GM23338 (cell line): Measurements from ENCODE around the gene GPATCH1. TPM values are rescaled to one million over a fixed set of nuclear protein-coding genes. Genes with fewer than 3 reads are reported as not detected.

Source experiments
- ATAC-seq: fragments of 200-7000 bp; cut with Tn5 transposase; 3 replicates; pipeline ENCODE4 v1.9.1; 2020
- DNase-seq: peaks from one replicate; pipeline ENCODE4 v3.0.0-alpha.2; 2015; ENCODE audit warnings: low spot score
- H2AFZ ChIP-seq: fragments of 200-600 bp; sonication (generic); 2 replicates; pipeline ENCODE4 v1.8.0; 2016; ENCODE audit warnings: antibody characterized with exemption, mild to moderate bottlenecking, moderate library complexity
- H3F3A ChIP-seq: fragments of 200-600 bp; sonication (generic); replicated peaks from 2 replicates; pipeline ENCODE4 v1.8.0; 2017; ENCODE audit warnings: antibody characterized with exemption, mixed run types, low read depth
- H3K27ac ChIP-seq: fragments of 200-600 bp; sonication (generic); 2 replicates; pipeline ENCODE4 v1.6.1; 2016; ENCODE audit warnings: low read depth
- H3K27me3 ChIP-seq: fragments of 200-600 bp; sonication (generic); 2 replicates; pipeline ENCODE4 v1.8.0; 2016; ENCODE audit warnings: mild to moderate bottlenecking, mixed run types, moderate library complexity; ENCODE audit not compliant: insufficient read depth
- H3K36me3 ChIP-seq: fragments of 200-600 bp; sonication (generic); 2 replicates; pipeline ENCODE4 v1.8.0; 2016; ENCODE audit warnings: mild to moderate bottlenecking; ENCODE audit not compliant: insufficient read depth
- H3K4me1 ChIP-seq: fragments of 200-600 bp; sonication (generic); 2 replicates; pipeline ENCODE4 v1.8.0; 2016; ENCODE audit warnings: mild to moderate bottlenecking, moderate library complexity; ENCODE audit not compliant: insufficient read depth
- H3K4me2 ChIP-seq: fragments of 200-600 bp; sonication (generic); 2 replicates; pipeline ENCODE4 v1.7.1; 2017; ENCODE audit warnings: mixed run types
- H3K4me3 ChIP-seq: fragments of 200-600 bp; sonication (generic); 2 replicates; pipeline ENCODE4 v1.6.1; 2016; ENCODE audit warnings: mixed run types
- H3K79me2 ChIP-seq: fragments of 200-600 bp; sonication (generic); replicated peaks from 2 replicates; pipeline ENCODE4 v1.8.0; 2017; ENCODE audit warnings: mild to moderate bottlenecking; ENCODE audit not compliant: insufficient read depth
- H3K9me2 ChIP-seq: fragments of 200-600 bp; sonication (generic); 2 replicates; pipeline ENCODE4 v1.8.0; 2017; ENCODE audit not compliant: insufficient read depth
- H4K20me1 ChIP-seq: fragments of 200-600 bp; sonication (generic); replicated peaks from 2 replicates; pipeline ENCODE4 v1.8.0; 2017; ENCODE audit warnings: mild to moderate bottlenecking; ENCODE audit not compliant: insufficient read depth
- H3K27ac Mint-ChIP-seq: 2 replicates; pipeline ENCODE4 v1.8.0; 2020; ENCODE audit warnings: inconsistent platforms, mild to moderate bottlenecking, moderate library complexity, mixed read lengths
- H3K27me3 Mint-ChIP-seq: 3 replicates; pipeline ENCODE4 v1.8.0; 2022; ENCODE audit warnings: low read depth, mild to moderate bottlenecking, moderate library complexity, mixed read lengths, inconsistent platforms; ENCODE audit not compliant: insufficient read depth, poor library complexity
- H3K36me3 Mint-ChIP-seq: 3 replicates; pipeline ENCODE4 v1.8.0; 2021; ENCODE audit warnings: low read depth, mild to moderate bottlenecking, inconsistent platforms, moderate library complexity, mixed read lengths
- H3K4me1 Mint-ChIP-seq: 3 replicates; pipeline ENCODE4 v1.8.0; 2020; ENCODE audit warnings: mild to moderate bottlenecking, inconsistent platforms, mixed read lengths
- H3K4me3 Mint-ChIP-seq: 3 replicates; pipeline ENCODE4 v1.8.0; 2021; ENCODE audit warnings: moderate library complexity, mild to moderate bottlenecking, inconsistent platforms, mixed read lengths
- H3K9me3 Mint-ChIP-seq: 3 replicates; pipeline ENCODE4 v1.8.0; 2020; ENCODE audit warnings: moderate library complexity, mild to moderate bottlenecking, inconsistent platforms, mixed read lengths
- CREB1 ChIP-seq: fragments of 250-450 bp; sonication (Bioruptor Pico); IDR thresholded peaks from 2 replicates; pipeline ENCODE4 v1.5.0; 2020; ENCODE audit warnings: low read depth, mild to moderate bottlenecking, moderate library complexity
- CTCF ChIP-seq, 2 experiments: fragments of 200-600 bp in 1 of 2; sonication (generic) in 1 of 2; conservative IDR thresholded peaks; 2 replicates each; pipeline versions ENCODE4 v1.5.1 to v1.6.1; 2016 to 2017; ENCODE audit warnings: antibody characterized with exemption in 2 of 2, low read depth in 2 of 2, mild to moderate bottlenecking in 2 of 2, moderate library complexity in 1 of 2
- EZH2 ChIP-seq: fragments of 200-600 bp; sonication (generic); IDR thresholded peaks from one replicate; pipeline ENCODE4 v1.8.0; 2017; ENCODE audit warnings: antibody characterized with exemption, mild to moderate bottlenecking, low read depth; ENCODE audit not compliant: unreplicated experiment
- EZH2phosphoT487 ChIP-seq: fragments of 200-600 bp; sonication (generic); IDR thresholded peaks from one replicate; pipeline ENCODE4 v1.8.1; 2018; ENCODE audit warnings: antibody characterized with exemption; ENCODE audit not compliant: unreplicated experiment
- JUNB ChIP-seq: IDR thresholded peaks from one replicate; pipeline ENCODE4 v1.6.1; 2016; ENCODE audit warnings: antibody characterized with exemption; ENCODE audit not compliant: unreplicated experiment
- NANOG ChIP-seq: IDR thresholded peaks from 2 replicates; pipeline ENCODE4 v1.6.1; 2016; ENCODE audit warnings: antibody characterized with exemption, borderline replicate concordance
- STAT1 ChIP-seq: IDR thresholded peaks from one replicate; pipeline ENCODE4 v1.6.1; 2016; ENCODE audit warnings: antibody characterized with exemption; ENCODE audit not compliant: unreplicated experiment
- ZNF114 ChIP-seq: fragments of 250-450 bp; sonication (Bioruptor Pico); IDR thresholded peaks from 2 replicates; pipeline ENCODE4 v1.5.0; 2020; ENCODE audit warnings: mild to moderate bottlenecking, moderate library complexity
- ZNF331 ChIP-seq: fragments of 250-450 bp; sonication (Bioruptor Pico); IDR thresholded peaks from 2 replicates; pipeline ENCODE4 v1.5.0; 2020; ENCODE audit warnings: low read depth, mild to moderate bottlenecking, moderate library complexity
- polyA plus RNA-seq: library from polyadenylated mRNA; unstranded; fragments of >200 nt; fragmentation: Nextera tagmentation; extraction: Ambion mirVana; gene quantifications from 2 replicates; pipeline ENCODE4 v1.2.1, GENCODE V29; 2016
- total RNA-seq: library from RNA; depleted of rRNA; stranded (reverse); fragments of >200 nt; shearing (Covaris generic); gene quantifications from 2 replicates; pipeline ENCODE4 v1.2.3, GENCODE V29; 2014
- TF ChIP-seq, protein P1 (sequence below): IDR thresholded peaks from 2 replicates; pipeline ENCODE4 v1.6.1; 2016; ENCODE audit warnings: antibody characterized with exemption
- TF ChIP-seq, protein P2 (sequence below): IDR thresholded peaks from one replicate; pipeline ENCODE4 v1.6.1; 2018; ENCODE audit warnings: antibody characterized with exemption; ENCODE audit not compliant: unreplicated experiment
- TF ChIP-seq, protein P3 (sequence below): fragments of 250-450 bp; sonication (Bioruptor Pico); IDR thresholded peaks from 2 replicates; pipeline ENCODE4 v1.5.0; 2020; ENCODE audit warnings: mild to moderate bottlenecking, moderate library complexity

Gene GPATCH1
- total and polyA plus RNA-seq, 2 experiments from 2014 or later, result 12.0 to 13.6 TPM

DNA sequence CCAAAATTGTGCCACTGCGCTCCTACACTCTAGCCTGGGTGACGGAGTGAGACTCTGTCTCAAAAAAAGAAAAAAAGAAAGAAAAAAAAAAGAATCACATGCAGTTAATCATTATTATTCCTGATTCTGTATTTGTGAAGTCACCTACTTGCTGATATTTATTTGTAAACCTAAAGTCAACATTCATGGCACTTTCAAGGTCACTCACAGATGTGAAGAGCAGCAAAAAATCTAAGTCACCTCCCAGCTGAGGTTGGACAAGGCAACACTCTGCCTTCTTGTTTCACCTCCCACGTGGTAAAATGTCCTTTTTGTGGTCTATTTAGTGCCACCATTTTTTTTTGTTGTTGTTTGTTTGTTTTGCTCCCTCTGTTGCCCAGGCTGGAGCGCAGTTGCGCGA, 77.4 kb downstream of the GPATCH1 start (continued):
- TF ChIP-seq NANOG, result no peak
- TF ChIP-seq, protein P1, sequence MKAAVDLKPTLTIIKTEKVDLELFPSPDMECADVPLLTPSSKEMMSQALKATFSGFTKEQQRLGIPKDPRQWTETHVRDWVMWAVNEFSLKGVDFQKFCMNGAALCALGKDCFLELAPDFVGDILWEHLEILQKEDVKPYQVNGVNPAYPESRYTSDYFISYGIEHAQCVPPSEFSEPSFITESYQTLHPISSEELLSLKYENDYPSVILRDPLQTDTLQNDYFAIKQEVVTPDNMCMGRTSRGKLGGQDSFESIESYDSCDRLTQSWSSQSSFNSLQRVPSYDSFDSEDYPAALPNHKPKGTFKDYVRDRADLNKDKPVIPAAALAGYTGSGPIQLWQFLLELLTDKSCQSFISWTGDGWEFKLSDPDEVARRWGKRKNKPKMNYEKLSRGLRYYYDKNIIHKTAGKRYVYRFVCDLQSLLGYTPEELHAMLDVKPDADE, result no peak

- no peaks in the 10 kb centered on the region for H3K36me3 ChIP-seq
- H3K27me3 ChIP-seq, result no peaks in the 10 kb centered on the region
- no peaks in the 10 kb centered on the region for H3F3A ChIP-seq
- no peak overlapping the region for H3K4me3 Mint-ChIP-seq
- H3K9me3 Mint-ChIP-seq, result peaks cover 14% of the 10 kb centered on the region; the same call in 2 of the 3 replicates
- H3K4me2 ChIP-seq, result no peak overlapping the region
- no peaks in the 10 kb centered on the region for H3K79me2 ChIP-seq
- peaks cover 4% of the 10 kb centered on the region for H3K36me3 Mint-ChIP-seq
- no peaks in the 10 kb centered on the region for H3K4me1 Mint-ChIP-seq
- H2AFZ ChIP-seq, result no peak overlapping the region
- H3K27ac ChIP-seq, result no peak overlapping the region
- H4K20me1 ChIP-seq, result no peaks in the 10 kb centered on the region
- H3K27me3 Mint-ChIP-seq, result peaks cover 3% of the 10 kb centered on the region
- DNase-seq (no peak), ATAC-seq (no peak)
- H3K9me2 ChIP-seq, result no peaks in the 10 kb centered on the region
- H3K4me1 ChIP-seq, result no peaks in the 10 kb centered on the region
- no peak overlapping the region for H3K4me3 ChIP-seq
- no peak overlapping the region for H3K27ac Mint-ChIP-seq
- TF ChIP-seq, protein P2, sequence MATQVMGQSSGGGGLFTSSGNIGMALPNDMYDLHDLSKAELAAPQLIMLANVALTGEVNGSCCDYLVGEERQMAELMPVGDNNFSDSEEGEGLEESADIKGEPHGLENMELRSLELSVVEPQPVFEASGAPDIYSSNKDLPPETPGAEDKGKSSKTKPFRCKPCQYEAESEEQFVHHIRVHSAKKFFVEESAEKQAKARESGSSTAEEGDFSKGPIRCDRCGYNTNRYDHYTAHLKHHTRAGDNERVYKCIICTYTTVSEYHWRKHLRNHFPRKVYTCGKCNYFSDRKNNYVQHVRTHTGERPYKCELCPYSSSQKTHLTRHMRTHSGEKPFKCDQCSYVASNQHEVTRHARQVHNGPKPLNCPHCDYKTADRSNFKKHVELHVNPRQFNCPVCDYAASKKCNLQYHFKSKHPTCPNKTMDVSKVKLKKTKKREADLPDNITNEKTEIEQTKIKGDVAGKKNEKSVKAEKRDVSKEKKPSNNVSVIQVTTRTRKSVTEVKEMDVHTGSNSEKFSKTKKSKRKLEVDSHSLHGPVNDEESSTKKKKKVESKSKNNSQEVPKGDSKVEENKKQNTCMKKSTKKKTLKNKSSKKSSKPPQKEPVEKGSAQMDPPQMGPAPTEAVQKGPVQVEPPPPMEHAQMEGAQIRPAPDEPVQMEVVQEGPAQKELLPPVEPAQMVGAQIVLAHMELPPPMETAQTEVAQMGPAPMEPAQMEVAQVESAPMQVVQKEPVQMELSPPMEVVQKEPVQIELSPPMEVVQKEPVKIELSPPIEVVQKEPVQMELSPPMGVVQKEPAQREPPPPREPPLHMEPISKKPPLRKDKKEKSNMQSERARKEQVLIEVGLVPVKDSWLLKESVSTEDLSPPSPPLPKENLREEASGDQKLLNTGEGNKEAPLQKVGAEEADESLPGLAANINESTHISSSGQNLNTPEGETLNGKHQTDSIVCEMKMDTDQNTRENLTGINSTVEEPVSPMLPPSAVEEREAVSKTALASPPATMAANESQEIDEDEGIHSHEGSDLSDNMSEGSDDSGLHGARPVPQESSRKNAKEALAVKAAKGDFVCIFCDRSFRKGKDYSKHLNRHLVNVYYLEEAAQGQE, result no peak
- TF ChIP-seq STAT1 (no peak), CTCF (conservative IDR thresholded peaks at IDR 0.05; ENCODE audit: low read depth in 2 of 2) (no peak), EZH2phosphoT487 (no peak), EZH2 (no peak), NANOG (no peak), ZNF331 (CRISPR knock-in tag) (no peak), ZNF114 (CRISPR knock-in tag) (no peak), CREB1 (no peak), JUNB (no peak)
- TF ChIP-seq, protein P3, sequence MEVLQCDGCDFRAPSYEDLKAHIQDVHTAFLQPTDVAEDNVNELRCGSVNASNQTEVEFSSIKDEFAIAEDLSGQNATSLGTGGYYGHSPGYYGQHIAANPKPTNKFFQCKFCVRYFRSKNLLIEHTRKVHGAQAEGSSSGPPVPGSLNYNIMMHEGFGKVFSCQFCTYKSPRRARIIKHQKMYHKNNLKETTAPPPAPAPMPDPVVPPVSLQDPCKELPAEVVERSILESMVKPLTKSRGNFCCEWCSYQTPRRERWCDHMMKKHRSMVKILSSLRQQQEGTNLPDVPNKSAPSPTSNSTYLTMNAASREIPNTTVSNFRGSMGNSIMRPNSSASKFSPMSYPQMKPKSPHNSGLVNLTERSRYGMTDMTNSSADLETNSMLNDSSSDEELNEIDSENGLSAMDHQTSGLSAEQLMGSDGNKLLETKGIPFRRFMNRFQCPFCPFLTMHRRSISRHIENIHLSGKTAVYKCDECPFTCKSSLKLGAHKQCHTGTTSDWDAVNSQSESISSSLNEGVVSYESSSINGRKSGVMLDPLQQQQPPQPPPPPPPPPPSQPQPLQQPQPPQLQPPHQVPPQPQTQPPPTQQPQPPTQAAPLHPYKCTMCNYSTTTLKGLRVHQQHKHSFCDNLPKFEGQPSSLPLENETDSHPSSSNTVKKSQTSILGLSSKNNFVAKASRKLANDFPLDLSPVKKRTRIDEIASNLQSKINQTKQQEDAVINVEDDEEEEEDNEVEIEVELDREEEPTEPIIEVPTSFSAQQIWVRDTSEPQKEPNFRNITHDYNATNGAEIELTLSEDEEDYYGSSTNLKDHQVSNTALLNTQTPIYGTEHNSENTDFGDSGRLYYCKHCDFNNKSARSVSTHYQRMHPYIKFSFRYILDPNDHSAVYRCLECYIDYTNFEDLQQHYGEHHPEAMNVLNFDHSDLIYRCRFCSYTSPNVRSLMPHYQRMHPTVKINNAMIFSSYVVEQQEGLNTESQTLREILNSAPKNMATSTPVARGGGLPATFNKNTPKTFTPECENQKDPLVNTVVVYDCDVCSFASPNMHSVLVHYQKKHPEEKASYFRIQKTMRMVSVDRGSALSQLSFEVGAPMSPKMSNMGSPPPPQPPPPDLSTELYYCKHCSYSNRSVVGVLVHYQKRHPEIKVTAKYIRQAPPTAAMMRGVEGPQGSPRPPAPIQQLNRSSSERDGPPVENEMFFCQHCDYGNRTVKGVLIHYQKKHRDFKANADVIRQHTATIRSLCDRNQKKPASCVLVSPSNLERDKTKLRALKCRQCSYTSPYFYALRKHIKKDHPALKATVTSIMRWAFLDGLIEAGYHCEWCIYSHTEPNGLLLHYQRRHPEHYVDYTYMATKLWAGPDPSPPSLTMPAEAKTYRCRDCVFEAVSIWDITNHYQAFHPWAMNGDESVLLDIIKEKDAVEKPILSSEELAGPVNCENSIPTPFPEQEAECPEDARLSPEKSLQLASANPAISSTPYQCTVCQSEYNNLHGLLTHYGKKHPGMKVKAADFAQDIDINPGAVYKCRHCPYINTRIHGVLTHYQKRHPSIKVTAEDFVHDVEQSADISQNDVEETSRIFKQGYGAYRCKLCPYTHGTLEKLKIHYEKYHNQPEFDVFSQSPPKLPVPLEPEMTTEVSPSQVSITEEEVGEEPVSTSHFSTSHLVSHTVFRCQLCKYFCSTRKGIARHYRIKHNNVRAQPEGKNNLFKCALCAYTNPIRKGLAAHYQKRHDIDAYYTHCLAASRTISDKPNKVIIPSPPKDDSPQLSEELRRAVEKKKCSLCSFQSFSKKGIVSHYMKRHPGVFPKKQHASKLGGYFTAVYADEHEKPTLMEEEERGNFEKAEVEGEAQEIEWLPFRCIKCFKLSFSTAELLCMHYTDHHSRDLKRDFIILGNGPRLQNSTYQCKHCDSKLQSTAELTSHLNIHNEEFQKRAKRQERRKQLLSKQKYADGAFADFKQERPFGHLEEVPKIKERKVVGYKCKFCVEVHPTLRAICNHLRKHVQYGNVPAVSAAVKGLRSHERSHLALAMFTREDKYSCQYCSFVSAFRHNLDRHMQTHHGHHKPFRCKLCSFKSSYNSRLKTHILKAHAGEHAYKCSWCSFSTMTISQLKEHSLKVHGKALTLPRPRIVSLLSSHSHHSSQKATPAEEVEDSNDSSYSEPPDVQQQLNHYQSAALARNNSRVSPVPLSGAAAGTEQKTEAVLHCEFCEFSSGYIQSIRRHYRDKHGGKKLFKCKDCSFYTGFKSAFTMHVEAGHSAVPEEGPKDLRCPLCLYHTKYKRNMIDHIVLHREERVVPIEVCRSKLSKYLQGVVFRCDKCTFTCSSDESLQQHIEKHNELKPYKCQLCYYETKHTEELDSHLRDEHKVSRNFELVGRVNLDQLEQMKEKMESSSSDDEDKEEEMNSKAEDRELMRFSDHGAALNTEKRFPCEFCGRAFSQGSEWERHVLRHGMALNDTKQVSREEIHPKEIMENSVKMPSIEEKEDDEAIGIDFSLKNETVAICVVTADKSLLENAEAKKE, result no peak
- TF ChIP-seq, protein P1, result no peak
These were observed 78.2 kb downstream of the GPATCH1 start for GRCh38 chr19:33159149-33159548.
